HEK293 (cell line): Measurements from ENCODE around the gene TOM1L2.

Experiments
- CTCF ChIP-seq: fragments of 450-650 bp; formaldehyde crosslinking; IDR thresholded peaks from 2 replicates; pipeline ENCODE4 v1.5.1; 2016; ENCODE audit warnings: missing biosample characterization, missing genetic modification characterization
- FEZF1 ChIP-seq: fragments of 450-650 bp; formaldehyde crosslinking; IDR thresholded peaks from 2 replicates; pipeline ENCODE4 v1.5.1; 2016; ENCODE audit warnings: missing biosample characterization, missing genetic modification characterization
- GLIS2 ChIP-seq: fragments of 450-650 bp; formaldehyde crosslinking; IDR thresholded peaks from 2 replicates; pipeline ENCODE4 v1.5.1; 2016; ENCODE audit warnings: missing biosample characterization, missing genetic modification characterization
- KLF10 ChIP-seq: fragments of 450-650 bp; IDR thresholded peaks from 2 replicates; pipeline ENCODE4 v1.5.1; 2018; ENCODE audit warnings: missing biosample characterization, mild to moderate bottlenecking, missing genetic modification characterization
- KLF17 ChIP-seq: fragments of 450-650 bp; formaldehyde crosslinking; IDR thresholded peaks from 2 replicates; pipeline ENCODE4 v1.5.1; 2016; ENCODE audit warnings: missing biosample characterization, missing genetic modification characterization
- MZF1 ChIP-seq: fragments of 450-650 bp; formaldehyde crosslinking; IDR thresholded peaks from 2 replicates; pipeline ENCODE4 v1.5.1; 2017; ENCODE audit warnings: missing biosample characterization, missing genetic modification characterization, borderline replicate concordance
- OSR2 ChIP-seq: fragments of 450-650 bp; formaldehyde crosslinking; IDR thresholded peaks from 2 replicates; pipeline ENCODE4 v1.5.1; 2016; ENCODE audit warnings: missing biosample characterization, missing genetic modification characterization
- PATZ1 ChIP-seq: fragments of 450-650 bp; formaldehyde crosslinking; IDR thresholded peaks from 2 replicates; pipeline ENCODE4 v1.5.1; 2016; ENCODE audit warnings: missing biosample characterization, missing genetic modification characterization
- PRDM10 ChIP-seq: fragments of 450-650 bp; formaldehyde crosslinking; IDR thresholded peaks from 2 replicates; pipeline ENCODE4 v1.5.1; 2016; ENCODE audit warnings: missing biosample characterization, missing genetic modification characterization
- ZBTB21 ChIP-seq: fragments of 450-650 bp; formaldehyde crosslinking; IDR thresholded peaks from 2 replicates; pipeline ENCODE4 v1.5.1; 2017; ENCODE audit warnings: missing biosample characterization, missing genetic modification characterization
- ZFP37 ChIP-seq: fragments of 450-650 bp; formaldehyde crosslinking; IDR thresholded peaks from 2 replicates; pipeline ENCODE4 v1.5.1; 2016; ENCODE audit warnings: missing biosample characterization, missing genetic modification characterization
- ZIC2 ChIP-seq: fragments of 450-650 bp; formaldehyde crosslinking; IDR thresholded peaks from 2 replicates; pipeline ENCODE4 v1.5.1; 2016; ENCODE audit warnings: missing biosample characterization, missing genetic modification characterization
- ZNF169 ChIP-seq: fragments of 450-650 bp; formaldehyde crosslinking; IDR thresholded peaks from 2 replicates; pipeline ENCODE4 v1.5.1; 2016; ENCODE audit warnings: missing biosample characterization, missing genetic modification characterization
- ZNF24 ChIP-seq: fragments of 450-650 bp; formaldehyde crosslinking; IDR thresholded peaks from 2 replicates; pipeline ENCODE4 v1.5.1; 2016; ENCODE audit warnings: missing biosample characterization, missing genetic modification characterization
- ZNF292 ChIP-seq: fragments of 450-650 bp; formaldehyde crosslinking; IDR thresholded peaks from 2 replicates; pipeline ENCODE4 v1.5.1; 2016; ENCODE audit warnings: low read depth, missing biosample characterization, missing genetic modification characterization, borderline replicate concordance
- ZNF341 ChIP-seq: fragments of 450-650 bp; formaldehyde crosslinking; IDR thresholded peaks from 2 replicates; pipeline ENCODE4; 2016; ENCODE audit warnings: low read depth, missing biosample characterization, missing genetic modification characterization
- ZNF549 ChIP-seq: fragments of 450-650 bp; IDR thresholded peaks from 2 replicates; pipeline ENCODE4 v1.5.1; 2018; ENCODE audit warnings: missing biosample characterization, missing genetic modification characterization, mild to moderate bottlenecking, inconsistent platforms, moderate library complexity
- ZNF600 ChIP-seq: fragments of 450-650 bp; formaldehyde crosslinking; IDR thresholded peaks from 2 replicates; pipeline ENCODE4 v1.5.1; 2016; ENCODE audit warnings: missing biosample characterization, missing genetic modification characterization
- ZNF629 ChIP-seq: fragments of 450-650 bp; formaldehyde crosslinking; IDR thresholded peaks from 2 replicates; pipeline ENCODE4 v1.5.1; 2017; ENCODE audit warnings: missing biosample characterization, missing genetic modification characterization
- ZNF747 ChIP-seq: fragments of 450-650 bp; formaldehyde crosslinking; IDR thresholded peaks from 2 replicates; pipeline ENCODE4 v1.5.1; 2016; ENCODE audit warnings: missing biosample characterization, missing genetic modification characterization
- TF ChIP-seq, protein P1 (sequence below): fragments of 450-650 bp; formaldehyde crosslinking; IDR thresholded peaks from 2 replicates; pipeline ENCODE4 v1.5.1; 2016; ENCODE audit warnings: missing biosample characterization, missing genetic modification characterization
- TF ChIP-seq, protein P2 (sequence below): fragments of 450-650 bp; formaldehyde crosslinking; IDR thresholded peaks from 2 replicates; pipeline ENCODE4 v1.5.1; 2016; ENCODE audit warnings: missing biosample characterization, missing genetic modification characterization
- TF ChIP-seq, protein P3 (sequence below): fragments of 450-650 bp; formaldehyde crosslinking; IDR thresholded peaks from 2 replicates; pipeline ENCODE4 v1.5.1; 2017; ENCODE audit warnings: missing biosample characterization, mild to moderate bottlenecking, missing genetic modification characterization, moderate library complexity

Gene TOM1L2

DNA sequence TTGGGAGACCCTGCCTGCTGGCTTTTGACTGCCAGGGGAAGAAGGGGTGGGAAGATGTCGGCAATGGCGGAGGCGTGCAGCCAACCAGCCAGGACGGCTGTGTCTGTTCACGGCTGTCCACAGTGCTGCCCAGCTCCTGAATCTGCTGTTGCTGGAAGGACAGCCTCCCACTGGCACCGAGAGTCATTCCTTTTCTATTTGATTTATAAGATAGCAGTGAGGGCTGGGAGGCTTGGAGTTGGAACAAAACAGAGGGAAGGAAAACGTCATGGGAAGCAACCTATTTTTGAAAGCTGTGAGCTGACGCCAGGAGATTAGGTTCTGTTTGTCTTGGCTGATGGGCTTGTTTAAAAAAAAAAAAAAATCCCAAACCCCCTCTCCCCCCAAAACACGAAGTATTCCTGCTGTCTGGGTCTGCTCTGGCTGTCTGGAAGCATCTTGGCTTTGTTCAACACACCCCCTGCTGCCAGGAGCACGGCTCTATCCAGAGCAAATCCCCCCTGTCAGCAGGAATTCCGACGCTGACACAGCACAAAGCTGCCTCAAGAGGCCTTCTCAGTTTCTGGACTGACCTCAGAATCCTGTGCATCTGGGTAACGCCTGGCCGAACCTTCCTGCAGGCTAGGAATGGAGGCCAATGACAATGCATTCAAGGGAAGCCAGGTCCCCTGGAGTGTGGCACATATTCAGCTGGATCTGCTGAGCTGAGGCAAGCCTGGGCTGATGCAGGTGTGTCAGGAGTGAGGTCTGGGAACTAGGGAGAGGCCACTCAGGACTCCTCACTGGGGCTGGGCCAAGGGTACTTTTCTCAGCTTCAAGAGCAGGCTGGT is 94.5 kb downstream of the TOM1L2 start (continued):
- TF ChIP-seq PRDM10 (peak; percentile 82), ZNF549 (tag by site-specific recombination) (peak; percentile 95), ZNF600 (tag by site-specific recombination) (peak; percentile 97), ZNF341 (peak; percentile 89), ZNF169 (no peak), ZNF24 (tag by site-specific recombination) (peak; percentile 64), OSR2 (tag by site-specific recombination) (0 out of 2 replicates have a peak, but pooled peaks have one; percentile 14), ZBTB21 (tag by site-specific recombination) (peak; percentile 73), KLF17 (tag by site-specific recombination) (peak; percentile 79), GLIS2 (tag by site-specific recombination) (peak; percentile 34; the same call in 1 of the 2 replicates), ZNF629 (peak; percentile 85), FEZF1 (tag by site-specific recombination) (peak; percentile 39), ZFP37 (tag by site-specific recombination) (no peak), KLF10 (tag by site-specific recombination) (0 out of 2 replicates have a peak, but pooled peaks have one; percentile 35), CTCF (tag by site-specific recombination) (peak; percentile 34; the same call in 1 of the 2 replicates), ZNF747 (tag by site-specific recombination) (no peak), MZF1 (tag by site-specific recombination) (peak; percentile 61; the same call in 1 of the 2 replicates), ZIC2 (peak; percentile 96), PATZ1 (tag by site-specific recombination) (peak; percentile 66; the same call in 1 of the 2 replicates), ZNF292 (tag by site-specific recombination) (no peak)
- TF ChIP-seq, protein P1, sequence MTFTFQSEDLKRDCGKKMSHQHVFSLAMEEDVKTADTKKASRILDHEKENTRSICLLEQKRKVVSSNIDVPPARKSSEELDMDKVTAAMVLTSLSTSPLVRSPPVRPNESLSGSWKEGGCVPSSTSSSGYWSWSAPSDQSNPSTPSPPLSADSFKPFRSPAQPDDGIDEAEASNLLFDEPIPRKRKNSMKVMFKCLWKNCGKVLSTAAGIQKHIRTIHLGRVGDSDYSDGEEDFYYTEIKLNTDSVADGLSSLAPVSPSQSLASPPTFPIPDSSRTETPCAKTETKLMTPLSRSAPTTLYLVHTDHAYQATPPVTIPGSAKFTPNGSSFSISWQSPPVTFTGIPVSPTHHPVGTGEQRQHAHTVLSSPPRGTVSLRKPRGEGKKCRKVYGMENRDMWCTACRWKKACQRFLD (tag by site-specific recombination): no peak
- TF ChIP-seq, protein P2, sequence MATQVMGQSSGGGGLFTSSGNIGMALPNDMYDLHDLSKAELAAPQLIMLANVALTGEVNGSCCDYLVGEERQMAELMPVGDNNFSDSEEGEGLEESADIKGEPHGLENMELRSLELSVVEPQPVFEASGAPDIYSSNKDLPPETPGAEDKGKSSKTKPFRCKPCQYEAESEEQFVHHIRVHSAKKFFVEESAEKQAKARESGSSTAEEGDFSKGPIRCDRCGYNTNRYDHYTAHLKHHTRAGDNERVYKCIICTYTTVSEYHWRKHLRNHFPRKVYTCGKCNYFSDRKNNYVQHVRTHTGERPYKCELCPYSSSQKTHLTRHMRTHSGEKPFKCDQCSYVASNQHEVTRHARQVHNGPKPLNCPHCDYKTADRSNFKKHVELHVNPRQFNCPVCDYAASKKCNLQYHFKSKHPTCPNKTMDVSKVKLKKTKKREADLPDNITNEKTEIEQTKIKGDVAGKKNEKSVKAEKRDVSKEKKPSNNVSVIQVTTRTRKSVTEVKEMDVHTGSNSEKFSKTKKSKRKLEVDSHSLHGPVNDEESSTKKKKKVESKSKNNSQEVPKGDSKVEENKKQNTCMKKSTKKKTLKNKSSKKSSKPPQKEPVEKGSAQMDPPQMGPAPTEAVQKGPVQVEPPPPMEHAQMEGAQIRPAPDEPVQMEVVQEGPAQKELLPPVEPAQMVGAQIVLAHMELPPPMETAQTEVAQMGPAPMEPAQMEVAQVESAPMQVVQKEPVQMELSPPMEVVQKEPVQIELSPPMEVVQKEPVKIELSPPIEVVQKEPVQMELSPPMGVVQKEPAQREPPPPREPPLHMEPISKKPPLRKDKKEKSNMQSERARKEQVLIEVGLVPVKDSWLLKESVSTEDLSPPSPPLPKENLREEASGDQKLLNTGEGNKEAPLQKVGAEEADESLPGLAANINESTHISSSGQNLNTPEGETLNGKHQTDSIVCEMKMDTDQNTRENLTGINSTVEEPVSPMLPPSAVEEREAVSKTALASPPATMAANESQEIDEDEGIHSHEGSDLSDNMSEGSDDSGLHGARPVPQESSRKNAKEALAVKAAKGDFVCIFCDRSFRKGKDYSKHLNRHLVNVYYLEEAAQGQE: peak; percentile 58
- TF ChIP-seq, protein P3, sequence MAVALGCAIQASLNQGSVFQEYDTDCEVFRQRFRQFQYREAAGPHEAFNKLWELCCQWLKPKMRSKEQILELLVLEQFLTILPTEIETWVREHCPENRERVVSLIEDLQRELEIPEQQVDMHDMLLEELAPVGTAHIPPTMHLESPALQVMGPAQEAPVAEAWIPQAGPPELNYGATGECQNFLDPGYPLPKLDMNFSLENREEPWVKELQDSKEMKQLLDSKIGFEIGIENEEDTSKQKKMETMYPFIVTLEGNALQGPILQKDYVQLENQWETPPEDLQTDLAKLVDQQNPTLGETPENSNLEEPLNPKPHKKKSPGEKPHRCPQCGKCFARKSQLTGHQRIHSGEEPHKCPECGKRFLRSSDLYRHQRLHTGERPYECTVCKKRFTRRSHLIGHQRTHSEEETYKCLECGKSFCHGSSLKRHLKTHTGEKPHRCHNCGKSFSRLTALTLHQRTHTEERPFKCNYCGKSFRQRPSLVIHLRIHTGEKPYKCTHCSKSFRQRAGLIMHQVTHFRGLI (tag by site-specific recombination): no peak
